Uterus (tissue), 4 donors: ENCODE measurements around the gene MICB. TPM values are rescaled to one million over a fixed set of nuclear protein-coding genes. Genes with fewer than 3 reads are reported as not detected.

ENCODE experiments used
- small RNA-seq: library from RNA; depleted of rRNA; stranded (forward); fragments of <200 nt; gene quantifications from one replicate; pipeline ENCODE3, GENCODE V24; 2016
- total RNA-seq, 4 donors: library from RNA; depleted of rRNA in 3 of 4; stranded (reverse); fragments of >200 nt in 3 of 4; gene quantifications; one replicate each; pipeline versions ENCODE4 v1.1.0 to v1.2.4, GENCODE V29; 2014 to 2023
- donor health status: DM: yes; HTN: yes; CAD: no.

The MICB gene
- total RNA-seq, 4 donors from 2014 or later = 1.9 to 4.8 (median 2.9) TPM

Small RNAs within 50 kb of the gene (small RNA-seq; reads per million reads assigned to genes)
- gene AL663061.1 (not detected), gene RF00019 (not detected), gene SNORD117 (537 reads per million, percentile 97 among the genes with 10 or more reads in this experiment), gene SNORD84 (not detected)

Other genes with a start within 250 kb of the MICB start
- gene HLA-C, start 226.1 kb upstream of the MICB start, total RNA-seq = 100 to 1,000 TPM; 209 to 650 (median 336) TPM
- 1,000 to 10,000 TPM in 1 of 4 donors, 100 to 1,000 TPM in 3; 134 to 1,272 (median 737) TPM for gene HLA-B, start 141.0 kb upstream of the MICB start, total RNA-seq
- gene MICA, start 94.5 kb upstream of the MICB start, total RNA-seq = 10 to 100 TPM in 3 of 4 donors, 1 to 10 TPM in 1; 9.1 to 31.7 (median 17.2) TPM
- not detected for gene MCCD1, start 30.8 kb downstream of the MICB start, total RNA-seq
- 100 to 1,000 TPM; 119 to 429 (median 282) TPM for gene DDX39B, start 43.9 kb downstream of the MICB start, total RNA-seq
- 1 to 10 TPM in 2 of 4 donors, not detected in 2; 1.2 to 1.6 TPM for gene ATP6V1G2, start 48.5 kb downstream of the MICB start, total RNA-seq
- gene NFKBIL1, start 49.5 kb downstream of the MICB start, total RNA-seq = 10 to 100 TPM; 19.7 to 38.5 (median 20.8) TPM
- under 1 TPM in 1 of 4 donors, not detected in 3; 0.30 TPM for gene LTA, start 74.1 kb downstream of the MICB start, total RNA-seq
- gene TNF, start 77.4 kb downstream of the MICB start, total RNA-seq = 1 to 10 TPM in 1 of 4 donors, not detected in 3; 1.3 TPM
- 1 to 10 TPM in 1 of 4 donors, not detected in 3; 1.5 TPM for gene LTB, start 84.3 kb downstream of the MICB start, total RNA-seq
- 100 to 1,000 TPM in 1 of 4 donors, 1 to 10 TPM in 2, not detected in 1; 2.6 to 229 (median 3.2) TPM for gene LST1, start 88.1 kb downstream of the MICB start, total RNA-seq
- not detected for gene NCR3, start 94.9 kb downstream of the MICB start, total RNA-seq
- gene AIF1, start 117.1 kb downstream of the MICB start, total RNA-seq = 10 to 100 TPM in 2 of 4 donors, 1 to 10 TPM in 2; 1.5 to 25.6 (median 14.5) TPM
- 100 to 1,000 TPM in 1 of 4 donors, 10 to 100 TPM in 3; 35.4 to 218 (median 48.0) TPM for gene PRRC2A, start 122.6 kb downstream of the MICB start, total RNA-seq
- 100 to 1,000 TPM in 3 of 4 donors, 10 to 100 TPM in 1; 92.2 to 233 (median 139) TPM for gene BAG6, start 154.5 kb downstream of the MICB start, total RNA-seq
- 1 to 10 TPM in 3 of 4 donors, not detected in 1; 1.9 to 2.9 (median 2.6) TPM for gene APOM, start 157.7 kb downstream of the MICB start, total RNA-seq
- gene C6orf47, start 162.6 kb downstream of the MICB start, total RNA-seq = 10 to 100 TPM in 3 of 4 donors, 1 to 10 TPM in 1; 6.2 to 31.9 (median 24.6) TPM
- 10 to 100 TPM in 3 of 4 donors, 1 to 10 TPM in 1; 5.1 to 25.6 (median 15.4) TPM for gene GPANK1, start 166.9 kb downstream of the MICB start, total RNA-seq
- gene CSNK2B, start 167.9 kb downstream of the MICB start, total RNA-seq = 100 to 1,000 TPM in 3 of 4 donors, 10 to 100 TPM in 1; 67.5 to 157 (median 107) TPM
- 10 to 100 TPM in 1 of 4 donors, 1 to 10 TPM in 3; 1.0 to 27.4 (median 4.3) TPM for gene LY6G5B, start 171.8 kb downstream of the MICB start, total RNA-seq
- gene LY6G5C, start 182.9 kb downstream of the MICB start, total RNA-seq = 1 to 10 TPM in 3 of 4 donors, not detected in 1; 1.0 to 4.4 (median 3.8) TPM
- gene ABHD16A, start 205.2 kb downstream of the MICB start, total RNA-seq = 10 to 100 TPM; 25.9 to 50.9 (median 37.9) TPM
- not detected for gene LY6G6F, start 208.7 kb downstream of the MICB start, total RNA-seq
- 1 to 10 TPM in 1 of 4 donors, not detected in 3; 2.0 TPM for gene LY6G6D, start 217.2 kb downstream of the MICB start, total RNA-seq
- gene LY6G6C, start 223.6 kb downstream of the MICB start, total RNA-seq = 1 to 10 TPM in 1 of 4 donors, not detected in 3; 1.4 TPM
- under 1 TPM in 1 of 4 donors, not detected in 3; 0.49 TPM for gene MPIG6B, start 225.2 kb downstream of the MICB start, total RNA-seq
- gene DDAH2, start 231.2 kb downstream of the MICB start, total RNA-seq = 100 to 1,000 TPM in 3 of 4 donors, 10 to 100 TPM in 1; 97.6 to 240 (median 158) TPM
- 100 to 1,000 TPM; 173 to 328 (median 216) TPM for gene CLIC1, start 238.4 kb downstream of the MICB start, total RNA-seq
- gene MSH5, start 241.9 kb downstream of the MICB start, total RNA-seq = 10 to 100 TPM in 3 of 4 donors, not detected in 1; 16.7 to 41.5 (median 22.1) TPM